AG04449 (cell line): Measurements from ENCODE around the gene PIP4K2C.

Experiments used
- CTCF ChIA-PET: fragments of 350-600 bp; formaldehyde crosslinking; extraction: SDS; loops from one replicate; lab custom pipeline; 2021; ENCODE audit warnings: antibody characterized with exemption; lab: Yijun Ruan, JAX
- POLR2A ChIA-PET: fragments of 400-600, 350-600 bp; formaldehyde crosslinking; extraction: SDS; loops from one replicate; lab custom pipeline; 2020; ENCODE audit warnings: antibody characterized with exemption, inconsistent platforms; lab: Yijun Ruan, JAX
- DNase-seq: peaks from one replicate; pipeline ENCODE4 v3.0.0-alpha.2; 2010; ENCODE audit warnings: low read depth, low spot score
- H3K4me3 ChIP-seq: 2 replicates; pipeline ENCODE4 v1.5.1; 2011; ENCODE audit warnings: low read depth, mild to moderate bottlenecking, control low read depth, low read length
- TF ChIP-seq, protein P1 (sequence below): IDR thresholded peaks from one replicate; pipeline ENCODE4 v1.5.1; 2011; ENCODE audit warnings: mild to moderate bottlenecking, moderate library complexity, low read length, control low read depth, inconsistent platforms; ENCODE audit not compliant: insufficient read depth; ENCODE audit errors: missing control alignments

Gene PIP4K2C

DNA sequence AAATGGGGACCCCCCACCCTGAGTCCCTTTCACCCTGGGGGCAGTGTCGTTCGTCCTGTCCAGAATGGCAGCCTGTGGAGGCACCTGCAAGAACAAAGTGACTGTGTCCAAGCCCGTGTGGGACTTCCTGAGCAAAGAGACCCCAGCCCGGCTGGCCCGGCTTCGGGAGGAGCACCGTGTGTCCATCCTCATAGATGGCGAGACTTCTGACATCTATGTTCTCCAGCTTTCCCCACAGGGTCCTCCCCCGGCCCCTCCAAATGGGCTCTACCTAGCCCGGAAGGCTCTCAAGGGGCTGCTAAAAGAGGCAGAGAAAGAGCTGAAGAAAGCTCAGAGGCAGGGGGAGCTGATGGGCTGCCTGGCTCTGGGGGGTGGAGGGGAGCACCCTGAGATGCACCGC is 15.8 kb downstream of the PIP4K2C start:
- TF ChIP-seq, protein P1, sequence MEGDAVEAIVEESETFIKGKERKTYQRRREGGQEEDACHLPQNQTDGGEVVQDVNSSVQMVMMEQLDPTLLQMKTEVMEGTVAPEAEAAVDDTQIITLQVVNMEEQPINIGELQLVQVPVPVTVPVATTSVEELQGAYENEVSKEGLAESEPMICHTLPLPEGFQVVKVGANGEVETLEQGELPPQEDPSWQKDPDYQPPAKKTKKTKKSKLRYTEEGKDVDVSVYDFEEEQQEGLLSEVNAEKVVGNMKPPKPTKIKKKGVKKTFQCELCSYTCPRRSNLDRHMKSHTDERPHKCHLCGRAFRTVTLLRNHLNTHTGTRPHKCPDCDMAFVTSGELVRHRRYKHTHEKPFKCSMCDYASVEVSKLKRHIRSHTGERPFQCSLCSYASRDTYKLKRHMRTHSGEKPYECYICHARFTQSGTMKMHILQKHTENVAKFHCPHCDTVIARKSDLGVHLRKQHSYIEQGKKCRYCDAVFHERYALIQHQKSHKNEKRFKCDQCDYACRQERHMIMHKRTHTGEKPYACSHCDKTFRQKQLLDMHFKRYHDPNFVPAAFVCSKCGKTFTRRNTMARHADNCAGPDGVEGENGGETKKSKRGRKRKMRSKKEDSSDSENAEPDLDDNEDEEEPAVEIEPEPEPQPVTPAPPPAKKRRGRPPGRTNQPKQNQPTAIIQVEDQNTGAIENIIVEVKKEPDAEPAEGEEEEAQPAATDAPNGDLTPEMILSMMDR = no peak
- no peak for DNase-seq
- no peak overlapping the region for H3K4me3 ChIP-seq
- ChIA-PET POLR2A (no interaction called here), CTCF (interaction anchor here (1.1 to 5.0 kb wide), 5 partner anchors 13 to 26 kb away, joined by 3 to 35 read pairs (median 8); partner anchors contain the start of gene B4GALNT1)

DNA sequence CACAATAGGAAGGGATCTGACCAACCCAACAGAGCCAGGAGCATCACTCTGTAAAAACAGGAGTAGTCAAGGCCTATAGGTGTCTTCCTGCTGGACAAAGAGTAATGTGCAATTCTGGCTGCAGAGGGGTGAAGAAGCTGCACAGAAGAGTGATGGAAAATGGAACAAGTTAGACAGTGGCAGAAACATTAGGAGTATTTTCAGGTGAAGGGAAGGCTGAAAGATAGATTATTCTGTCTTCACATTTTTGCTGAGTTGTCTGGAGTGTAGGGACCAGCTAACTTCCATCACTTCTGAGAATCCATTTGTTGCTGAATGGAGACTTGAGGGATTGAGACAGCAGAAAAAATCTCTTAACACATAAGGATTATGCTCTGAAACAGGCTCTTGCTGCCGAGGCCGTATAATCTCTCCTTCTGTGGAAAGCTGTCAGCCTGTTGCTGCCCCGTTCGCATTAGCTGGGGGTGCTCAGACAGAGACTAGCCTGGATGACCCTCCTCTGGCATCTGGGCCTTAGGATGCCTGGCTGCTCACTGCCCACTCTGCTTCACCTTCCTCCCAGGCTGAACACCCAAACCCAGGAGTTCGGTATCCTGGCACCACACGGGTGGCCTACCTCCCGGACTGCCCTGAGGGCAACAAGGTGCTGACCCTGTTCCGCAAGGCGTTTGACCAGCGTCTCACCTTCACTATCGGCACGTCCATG is 17.1 kb downstream of the PIP4K2C start:
- no peak overlapping the region for H3K4me3 ChIP-seq
- TF ChIP-seq, protein P1 = no peak
- ChIA-PET POLR2A (no interaction called here), CTCF (interaction anchor here (1.1 to 9.9 kb wide), 6 partner anchors 13 to 25 kb away, joined by 3 to 113 read pairs (median 6); partner anchors contain the start of gene B4GALNT1)
- no peak for DNase-seq

DNA sequence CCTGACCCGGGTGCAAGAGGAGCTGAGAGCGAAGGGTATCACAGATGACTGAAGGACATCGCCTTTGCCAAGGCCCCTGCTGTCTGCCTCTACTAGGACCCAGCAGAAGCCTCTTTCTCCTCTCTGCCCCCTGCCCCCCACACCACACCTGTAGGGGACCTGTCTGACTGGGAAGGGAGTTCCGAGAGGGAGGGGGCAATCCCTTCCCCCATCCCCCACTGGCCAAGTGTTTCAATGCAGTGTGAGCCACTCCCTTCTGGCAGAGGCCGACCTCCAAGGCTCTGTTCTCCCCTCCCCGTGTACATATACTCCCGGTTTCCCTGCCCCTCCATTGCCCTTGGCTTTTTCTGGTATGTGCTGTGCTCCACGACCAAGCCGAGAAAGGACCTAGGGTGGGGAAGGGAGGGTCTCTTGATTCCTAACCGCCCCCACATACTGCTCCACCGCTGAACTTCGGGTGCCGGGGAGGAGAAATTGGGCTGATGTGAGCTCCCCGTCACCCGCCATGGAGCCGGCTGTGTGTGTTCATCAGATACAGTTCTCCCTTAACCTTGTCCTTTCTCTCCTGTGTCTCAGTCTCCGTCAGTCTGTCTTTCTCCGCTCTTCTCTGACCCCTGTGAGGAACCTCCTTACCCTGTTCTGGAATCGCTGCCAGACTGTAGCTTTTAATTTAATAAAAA is 18.2 kb downstream of the PIP4K2C start:
- H3K4me3 ChIP-seq = no peak overlapping the region
- CTCF ChIA-PET = interaction anchor here (1.2 to 9.9 kb wide), 5 partner anchors 9 to 26 kb away, joined by 3 to 113 read pairs (median 3); partner anchors contain the start of gene B4GALNT1
- POLR2A ChIA-PET = no interaction called here

DNA sequence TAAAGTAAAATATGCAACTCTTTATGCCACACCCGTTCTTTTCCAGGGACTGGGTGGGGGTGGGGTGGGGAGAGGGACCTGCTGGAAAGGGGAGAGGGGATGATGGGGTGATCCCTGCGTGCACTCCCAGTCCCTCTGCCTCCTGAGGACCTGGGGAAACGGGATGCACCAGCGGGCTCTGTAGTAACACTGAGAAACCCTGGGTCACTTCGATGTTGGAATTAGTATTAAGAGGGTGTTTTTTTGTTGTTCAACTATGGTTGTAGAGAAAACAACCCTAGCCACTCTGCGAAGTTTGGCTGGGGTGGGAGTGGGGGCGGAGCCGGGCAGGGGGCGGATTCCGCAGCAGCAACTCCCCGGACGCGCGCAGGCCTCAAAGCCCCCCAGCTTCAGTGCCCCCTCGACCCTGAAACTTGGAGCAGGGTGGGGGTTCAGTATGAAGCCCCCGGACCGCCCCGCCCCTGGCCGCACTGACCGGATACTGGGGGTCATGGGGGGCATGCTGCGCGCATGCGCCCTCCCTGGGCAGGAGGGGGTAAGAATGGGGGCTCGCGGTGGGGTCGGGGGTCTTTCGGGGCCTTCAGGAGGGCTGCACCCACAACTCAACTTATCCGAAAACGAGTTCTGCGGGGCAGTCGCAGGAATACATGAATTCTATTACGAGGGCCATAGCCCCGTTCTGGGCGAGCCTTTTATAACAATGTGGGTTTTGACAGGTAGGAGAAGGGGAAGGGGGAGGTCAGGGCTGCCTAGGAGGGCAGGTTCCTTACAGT is 19.0 kb downstream of the PIP4K2C start:
- H3K4me3 ChIP-seq = no peak overlapping the region
- POLR2A ChIA-PET = interaction anchor here (1.4 to 2.0 kb wide), 3 partner anchors 11 to 18 kb away, joined by 3 to 6 read pairs (median 5); partner anchors contain the start of gene PIP4K2C
- CTCF ChIA-PET = interaction anchor here (1.2 to 9.9 kb wide), 4 partner anchors 10 to 27 kb away, joined by 3 to 113 read pairs (median 17); no protein-coding TSS in a partner anchor
- no peak for DNase-seq
- TF ChIP-seq, protein P1 = no peak

More for the DNA sequence above, 18.2 kb downstream of the PIP4K2C start:
- TF ChIP-seq, protein P1 = no peak
- no peak for DNase-seq

DNA sequence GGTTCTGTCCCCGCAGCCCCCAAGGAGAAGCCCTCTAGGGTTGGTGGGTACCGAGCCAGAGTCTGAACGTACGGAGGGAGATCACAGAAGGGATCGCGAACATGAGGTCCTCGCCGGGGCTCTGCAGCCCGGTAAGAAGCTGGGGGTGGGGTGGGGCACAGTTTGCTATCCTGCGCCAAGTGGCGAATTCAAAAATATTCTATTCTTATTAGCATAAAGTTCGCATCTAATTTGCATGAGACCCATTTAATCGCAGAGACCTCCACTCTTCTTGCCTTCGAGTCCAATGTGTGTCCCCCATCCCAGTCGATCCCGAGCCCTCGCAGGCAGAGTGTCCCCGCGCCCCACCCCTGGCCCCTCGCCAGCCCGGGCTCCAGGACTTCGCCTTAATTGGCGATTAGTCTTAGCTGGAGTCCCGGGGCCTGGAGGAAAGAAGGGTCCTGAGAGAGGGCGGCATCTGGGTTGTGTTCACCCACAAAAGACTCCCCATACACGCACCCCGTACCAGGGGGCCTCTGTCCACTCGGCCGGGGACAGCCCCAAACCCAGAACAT is 19.6 kb downstream of the PIP4K2C start:
- TF ChIP-seq, protein P1 = no peak
- peak overlapping the region; percentile 70 for H3K4me3 ChIP-seq
- CTCF ChIA-PET = interaction anchor here (0.6 to 9.9 kb wide), 3 partner anchors 10 to 27 kb away, joined by 4 to 113 read pairs (median 31); no protein-coding TSS in a partner anchor
- POLR2A ChIA-PET = interaction anchor here (0.5 to 2.0 kb wide), 7 partner anchors 10 to 332 kb away, joined by 3 to 6 read pairs (median 3); partner anchors contain the start of genes DDIT3 and PIP4K2C
- no peak for DNase-seq
